ES-I3 (cell line): Measurements from ENCODE around the gene ABHD3.
"Not testable (repeated sequence)": the region's sequence is repeated elsewhere in the genome, so short reads cannot be mapped to it uniquely, and the experiment has no call there.

Experiments used
- H3K36me3 ChIP-seq: 2 replicates; pipeline ENCODE4 v1.6.1; 2013; ENCODE audit warnings: mild to moderate bottlenecking, low read length, control low read depth, moderate library complexity; ENCODE audit not compliant: insufficient read depth
- H3K4me1 ChIP-seq: 2 replicates; pipeline ENCODE4 v1.6.1; 2013; ENCODE audit warnings: mild to moderate bottlenecking, control low read depth, low read length; ENCODE audit not compliant: insufficient read depth
- H3K9ac ChIP-seq: 2 replicates; pipeline ENCODE4 v1.6.1; 2013; ENCODE audit warnings: low read depth, mild to moderate bottlenecking, low read length, moderate library complexity
- H3K9me3 ChIP-seq: 2 replicates; pipeline ENCODE4 v1.6.1; 2013; ENCODE audit warnings: mild to moderate bottlenecking, low read length, moderate library complexity; ENCODE audit not compliant: control insufficient read depth, insufficient read depth

The ABHD3 gene

DNA sequence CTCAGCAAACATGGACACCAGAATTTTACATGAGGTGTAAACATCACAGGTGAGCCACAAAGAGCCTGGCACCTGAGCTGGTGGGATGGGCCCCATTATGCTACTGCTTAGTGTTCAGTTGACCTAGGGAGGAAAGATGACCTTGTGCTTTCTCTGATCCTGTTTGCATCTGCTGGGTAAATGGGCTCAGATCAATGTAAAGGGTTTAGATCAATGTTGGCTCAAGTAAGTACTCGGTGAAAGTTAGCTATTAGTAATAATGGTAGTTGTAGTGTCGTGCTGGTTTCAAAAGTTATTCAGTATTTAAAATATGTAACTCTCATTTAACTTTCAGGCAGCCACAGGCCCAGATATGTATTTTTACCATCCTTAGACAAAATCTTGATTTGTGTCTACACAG is 19.8 kb downstream of the ABHD3 start:
- Histone ChIP-seq H3K36me3 (no peaks in the 10 kb centered on the region), H3K4me1 (peaks cover 10% of the 10 kb centered on the region), H3K9ac (no peak overlapping the region), H3K9me3 (no peaks in the 10 kb centered on the region)

DNA sequence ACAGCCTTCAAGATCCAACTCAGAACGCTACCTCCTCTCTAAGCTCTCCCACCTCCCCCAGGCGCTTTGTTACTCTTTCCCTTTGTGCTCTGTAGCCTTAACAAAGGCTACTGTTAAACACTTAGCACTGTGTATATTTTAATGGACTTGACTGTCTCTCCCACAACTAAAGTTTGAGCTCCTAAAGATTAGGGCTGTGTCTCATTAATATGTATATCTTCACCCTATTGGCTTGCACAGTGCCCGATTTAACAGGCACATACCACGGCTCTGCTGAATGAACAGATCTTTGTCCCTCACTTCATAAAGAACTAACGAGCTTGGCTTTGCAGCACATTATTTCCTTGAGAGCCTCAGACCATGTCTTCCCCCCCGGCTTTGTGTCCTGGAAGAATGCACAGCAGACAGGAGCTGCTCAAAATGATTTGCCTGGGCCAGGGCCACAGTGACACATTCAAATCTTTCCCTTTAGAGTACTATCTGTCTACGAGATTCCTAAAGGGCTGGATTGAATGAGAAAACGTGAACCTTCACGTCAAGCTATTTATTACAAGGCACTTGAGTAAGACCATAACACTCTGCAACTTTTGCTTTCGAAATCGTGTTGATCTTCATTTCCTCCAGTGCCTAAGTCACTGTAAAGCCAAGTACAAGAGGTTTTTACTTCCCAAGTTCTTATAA is 22.1 kb downstream of the ABHD3 start:
- Histone ChIP-seq H3K9me3 (no peaks in the 10 kb centered on the region), H3K9ac (no peak overlapping the region), H3K36me3 (no peaks in the 10 kb centered on the region), H3K4me1 (peaks cover 10% of the 10 kb centered on the region)

DNA sequence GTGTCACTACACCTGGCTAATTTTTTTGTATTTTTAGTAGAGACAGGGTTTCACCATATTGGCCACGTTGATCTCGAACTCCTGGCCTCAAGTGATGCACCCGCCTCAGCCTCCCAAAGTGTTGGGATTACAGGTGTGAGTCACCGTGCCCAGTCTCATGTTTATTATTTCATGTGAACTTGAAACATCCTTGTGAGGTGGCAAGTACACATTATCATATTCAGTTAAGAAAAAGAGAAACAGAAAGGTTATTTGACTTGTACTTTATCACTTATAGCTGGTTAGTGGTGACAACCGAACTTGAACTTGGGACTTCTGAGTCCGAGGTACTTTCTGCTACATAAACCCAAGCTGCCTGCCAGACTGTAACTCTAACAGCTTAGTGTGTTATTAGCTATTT is 24.4 kb downstream of the ABHD3 start:
- H3K9ac ChIP-seq: no peak overlapping the region
- no peaks in the 10 kb centered on the region for H3K36me3 ChIP-seq
- no peaks in the 10 kb centered on the region for H3K9me3 ChIP-seq
- peaks cover 17% of the 10 kb centered on the region for H3K4me1 ChIP-seq

DNA sequence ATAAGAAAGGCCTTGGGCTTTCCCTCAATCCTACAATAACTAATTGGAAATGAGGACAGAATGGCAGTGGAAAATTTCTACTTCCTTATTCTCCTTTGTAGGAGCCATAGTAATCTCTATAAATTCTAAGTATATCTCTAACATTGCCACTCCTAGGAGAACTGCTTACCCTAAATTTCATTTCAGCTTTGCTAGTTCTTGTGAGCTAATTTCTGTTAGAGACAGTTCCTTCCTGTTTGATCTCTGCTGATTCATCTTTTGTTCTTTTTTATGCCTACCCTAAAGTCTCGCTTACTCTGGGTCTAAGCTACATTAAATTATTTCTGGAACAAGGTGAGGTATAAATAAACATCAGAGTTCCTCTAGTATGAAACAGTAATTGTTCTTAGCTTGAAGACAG is 25.7 kb downstream of the ABHD3 start:
- H3K36me3 ChIP-seq: no peaks in the 10 kb centered on the region

DNA sequence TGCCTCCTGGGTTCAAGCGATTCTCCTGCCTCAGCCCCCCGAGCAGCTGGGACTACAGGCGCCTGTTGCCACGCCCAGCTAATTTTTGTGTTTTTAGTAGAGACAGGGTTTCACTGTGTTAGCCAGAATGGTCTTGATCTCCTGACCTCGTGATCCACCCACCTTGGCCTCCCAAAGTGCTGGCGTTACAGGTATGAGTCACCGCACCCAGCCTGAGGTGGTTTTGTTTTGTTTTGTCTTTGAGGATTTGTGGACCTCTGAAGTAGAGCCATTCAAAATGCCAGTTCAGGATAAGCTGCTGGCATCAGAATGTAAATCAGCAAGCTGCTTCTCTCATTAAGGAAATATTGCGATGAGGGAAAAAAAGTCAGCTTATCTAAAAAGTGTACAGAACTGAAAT is 29.2 kb downstream of the ABHD3 start:
- not testable (repeated sequence) for H3K4me1 ChIP-seq, H3K9ac ChIP-seq, H3K9me3 ChIP-seq, H3K36me3 ChIP-seq

More for the DNA sequence above, 25.7 kb downstream of the ABHD3 start:
- H3K9me3 ChIP-seq: no peaks in the 10 kb centered on the region
- H3K9ac ChIP-seq: no peak overlapping the region
- H3K4me1 ChIP-seq: peaks cover 17% of the 10 kb centered on the region

DNA sequence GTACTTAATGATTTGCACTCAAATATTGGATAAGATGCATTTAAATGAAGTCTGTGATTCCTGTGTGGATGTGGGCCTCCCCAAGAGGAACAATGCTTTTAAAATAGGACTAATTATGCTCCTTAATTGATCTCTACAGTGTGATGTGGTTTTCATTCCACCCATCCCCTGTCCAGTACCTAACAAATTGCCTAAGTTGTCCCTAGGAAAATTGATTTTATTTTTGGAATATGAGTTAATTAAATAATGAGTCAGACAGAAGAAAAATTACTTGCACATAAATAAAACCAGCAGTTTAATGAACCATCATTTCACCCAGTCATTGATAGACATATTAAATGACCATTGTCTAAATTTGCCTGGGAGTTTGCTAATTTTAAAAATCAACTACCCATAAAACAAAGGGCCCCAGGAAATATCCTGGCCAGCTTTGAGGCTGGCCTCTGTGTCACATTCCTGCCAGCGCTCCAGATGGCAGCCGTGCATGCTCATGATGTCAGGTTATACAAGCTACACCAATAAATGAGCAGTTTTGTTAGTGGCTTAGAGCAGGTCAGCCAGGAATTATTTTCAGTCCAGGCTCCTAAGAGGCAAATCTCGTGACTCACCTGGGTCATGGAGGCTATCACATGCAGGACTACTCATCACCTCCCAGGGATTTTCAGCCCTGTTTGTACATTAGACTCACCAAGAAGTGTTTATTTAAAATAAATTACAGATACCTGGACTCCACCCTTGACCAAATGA is 31.9 kb downstream of the ABHD3 start:
- peaks cover 11% of the 10 kb centered on the region for H3K4me1 ChIP-seq
- H3K9me3 ChIP-seq: no peaks in the 10 kb centered on the region
- no peaks in the 10 kb centered on the region for H3K36me3 ChIP-seq
- no peak overlapping the region for H3K9ac ChIP-seq

DNA sequence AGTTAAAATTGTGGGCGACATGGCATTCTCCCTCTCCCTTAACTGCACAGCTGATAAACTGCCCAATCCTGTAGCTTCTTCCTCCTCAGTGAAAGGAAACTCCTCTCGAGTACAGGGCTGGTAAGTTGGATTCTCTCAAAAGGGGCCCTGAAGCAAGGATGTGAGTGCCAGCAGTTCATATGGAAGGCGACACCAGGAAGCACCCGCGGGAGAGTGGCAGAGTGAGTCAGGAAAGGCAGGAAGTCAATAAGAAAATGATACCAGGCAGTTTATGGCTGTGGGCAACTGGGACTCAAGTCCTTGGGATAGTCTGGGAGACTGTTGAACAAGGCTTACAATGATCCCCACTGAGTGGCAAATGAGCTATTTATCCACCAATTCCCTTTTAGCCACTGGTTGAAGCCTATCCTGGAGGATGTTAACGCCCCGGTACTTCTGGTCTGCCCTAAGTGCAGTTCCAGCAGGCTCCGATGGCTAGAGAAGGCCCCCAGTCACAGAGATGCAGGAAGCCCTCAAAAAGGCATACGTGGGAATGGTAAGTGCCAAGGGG is 34.8 kb downstream of the ABHD3 start:
- Histone ChIP-seq H3K9me3 (no peaks in the 10 kb centered on the region), H3K9ac (no peak overlapping the region), H3K4me1 (0 out of 2 replicates have a peak, but pooled peaks cover 4% of the 10 kb centered on the region), H3K36me3 (no peaks in the 10 kb centered on the region)

DNA sequence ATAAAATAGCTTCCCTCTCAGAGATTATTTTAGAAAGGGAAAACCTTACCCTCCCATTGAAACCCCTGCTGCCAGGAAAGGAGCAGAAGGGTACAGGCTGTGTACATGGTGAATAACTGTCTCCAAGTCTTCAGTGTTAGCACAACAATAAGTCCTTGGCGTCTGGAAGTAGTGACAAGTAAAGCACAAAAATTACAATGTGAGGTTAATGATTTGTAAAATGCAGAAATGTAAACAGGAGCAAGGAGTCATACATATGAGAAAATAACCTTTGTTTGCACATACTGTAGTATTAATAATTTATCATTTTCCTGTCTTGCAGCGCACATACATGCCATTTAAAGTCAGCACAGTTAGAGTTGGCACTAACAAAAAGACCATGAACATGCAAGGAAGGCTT is 40.5 kb downstream of the ABHD3 start:
- Histone ChIP-seq H3K36me3 (no peaks in the 10 kb centered on the region), H3K9ac (no peak overlapping the region), H3K4me1 (no peaks in the 10 kb centered on the region), H3K9me3 (no peaks in the 10 kb centered on the region)

DNA sequence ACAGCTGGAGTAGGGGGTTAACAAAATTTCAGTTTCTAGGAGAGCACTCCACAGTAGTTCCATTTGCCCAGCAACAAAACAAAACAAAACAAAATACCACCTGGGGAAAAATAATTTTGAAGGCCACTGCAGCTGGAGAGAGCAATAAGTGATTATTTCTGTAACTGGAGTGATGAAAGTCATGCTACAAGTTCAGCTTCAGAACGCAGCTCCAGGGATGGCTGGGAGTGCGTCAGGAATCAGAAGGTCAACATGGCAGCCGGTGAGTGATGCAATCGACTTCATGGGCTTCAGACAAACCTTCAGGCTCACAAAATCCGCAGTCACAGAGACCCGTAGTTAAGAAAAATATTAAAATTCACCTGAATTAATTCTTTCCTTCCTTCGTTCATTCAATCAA is 41.0 kb downstream of the ABHD3 start:
- no peaks in the 10 kb centered on the region for H3K9me3 ChIP-seq

DNA sequence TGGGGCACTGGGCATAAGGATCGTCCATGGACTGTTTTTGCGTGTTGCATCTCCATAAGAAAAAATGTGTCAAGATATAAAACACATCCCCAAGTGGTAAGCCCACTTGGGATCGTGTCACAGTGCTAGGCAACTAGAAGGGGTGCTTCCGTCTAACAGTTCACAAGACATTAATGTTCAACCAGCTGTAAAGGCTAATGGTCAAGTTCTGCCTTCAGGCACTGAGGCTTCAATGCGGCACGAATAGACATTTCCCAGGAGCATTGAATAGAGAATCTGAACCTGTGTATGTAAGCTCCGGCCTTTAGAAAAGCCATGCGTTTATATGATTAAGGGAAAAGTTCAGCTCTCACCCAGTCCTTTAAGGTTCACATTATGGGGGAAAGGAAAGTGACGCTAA is 42.0 kb downstream of the ABHD3 start:
- no peaks in the 10 kb centered on the region for H3K9me3 ChIP-seq
- no peaks in the 10 kb centered on the region for H3K36me3 ChIP-seq
- no peak overlapping the region for H3K9ac ChIP-seq
- no peaks in the 10 kb centered on the region for H3K4me1 ChIP-seq

More for the DNA sequence above, 41.0 kb downstream of the ABHD3 start:
- H3K4me1 ChIP-seq: no peaks in the 10 kb centered on the region
- H3K9ac ChIP-seq: no peak overlapping the region
- H3K36me3 ChIP-seq: no peaks in the 10 kb centered on the region

DNA sequence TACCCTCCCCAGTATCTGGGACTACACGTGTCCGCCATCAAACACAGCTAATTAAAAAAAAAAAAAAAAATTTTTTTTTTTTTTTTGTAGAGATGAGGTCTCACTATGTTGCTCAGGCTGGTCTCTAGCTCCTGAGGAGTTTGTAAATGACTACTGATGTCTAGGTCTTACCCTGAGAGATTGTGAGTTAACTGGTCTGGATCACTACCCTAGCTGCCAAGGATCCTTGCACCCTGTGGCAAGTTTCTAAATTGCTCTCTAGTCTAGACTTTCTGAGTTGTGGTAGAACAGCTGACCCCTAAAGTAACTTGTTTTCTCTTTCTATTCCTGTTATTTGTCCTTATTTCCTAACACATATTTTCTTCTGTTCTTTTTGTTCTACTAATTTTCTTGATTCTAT is 44.5 kb downstream of the ABHD3 start:
- Histone ChIP-seq H3K4me1 (no peaks in the 10 kb centered on the region), H3K9ac (no peak overlapping the region), H3K36me3 (no peaks in the 10 kb centered on the region), H3K9me3 (no peaks in the 10 kb centered on the region)

DNA sequence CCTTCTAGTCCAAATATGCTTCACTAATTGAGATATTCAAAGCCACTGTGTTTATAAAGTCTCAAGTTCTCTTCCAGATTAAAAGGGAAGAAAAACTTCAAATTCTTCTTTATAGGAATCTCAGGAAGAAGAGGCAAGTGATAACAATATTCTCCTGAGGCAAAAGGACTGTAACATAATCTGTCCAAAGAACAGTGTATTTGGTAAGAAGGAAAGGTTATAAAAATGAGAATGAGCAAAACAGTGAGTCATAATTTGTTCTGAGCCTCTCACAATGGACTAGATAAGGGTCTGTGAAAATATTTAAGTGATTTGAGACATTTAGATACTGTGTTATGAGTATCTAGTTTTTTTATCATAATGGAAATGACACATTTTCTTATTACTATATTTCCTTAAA is 48.2 kb downstream of the ABHD3 start:
- no peaks in the 10 kb centered on the region for H3K9me3 ChIP-seq
- no peaks in the 10 kb centered on the region for H3K36me3 ChIP-seq
- no peaks in the 10 kb centered on the region for H3K4me1 ChIP-seq
- H3K9ac ChIP-seq: no peak overlapping the region

DNA sequence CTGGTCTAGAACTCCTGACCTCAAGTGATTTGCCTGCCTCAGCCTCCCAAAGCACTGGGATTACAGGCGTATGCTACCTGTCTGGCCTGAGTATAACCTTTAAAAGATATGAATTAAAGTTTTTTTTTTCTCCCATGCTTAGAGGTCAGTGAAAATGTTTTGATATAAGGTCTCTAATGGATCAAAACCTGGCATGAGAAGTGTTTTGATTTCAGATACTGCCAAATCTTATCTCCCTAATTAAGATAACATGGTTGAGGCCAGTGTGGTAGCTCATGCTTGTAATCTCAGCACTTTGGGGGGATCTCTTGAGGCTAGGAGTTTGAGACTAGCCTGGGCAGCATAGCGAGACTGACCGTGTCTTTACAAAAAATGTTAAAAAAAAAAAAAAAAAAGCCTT is 51.2 kb downstream of the ABHD3 start:
- no peaks in the 10 kb centered on the region for H3K4me1 ChIP-seq
- H3K9me3 ChIP-seq: no peaks in the 10 kb centered on the region
- no peaks in the 10 kb centered on the region for H3K36me3 ChIP-seq
- no peak overlapping the region for H3K9ac ChIP-seq

DNA sequence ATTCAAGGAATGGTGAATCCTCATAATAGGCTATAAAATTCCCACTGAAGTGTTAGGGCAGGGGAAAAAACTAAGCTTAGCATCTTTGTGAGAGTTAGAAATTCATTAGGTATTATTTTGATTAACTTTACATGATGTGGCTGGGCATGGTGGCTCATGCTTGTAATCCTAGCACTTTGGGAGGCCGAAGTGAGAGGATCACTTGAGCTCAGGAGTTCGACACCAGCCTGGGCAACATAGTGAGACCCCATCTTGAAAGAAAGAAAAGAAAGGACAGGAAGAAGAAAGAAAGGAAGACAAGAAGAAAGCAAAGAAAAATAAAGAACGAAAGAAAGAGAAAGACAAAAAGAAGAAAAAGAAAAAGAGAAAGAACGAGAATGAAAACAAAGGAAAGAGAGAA is 52.5 kb downstream of the ABHD3 start:
- Histone ChIP-seq H3K4me1 (no peaks in the 10 kb centered on the region), H3K9ac (no peak overlapping the region), H3K36me3 (no peaks in the 10 kb centered on the region), H3K9me3 (no peaks in the 10 kb centered on the region)

DNA sequence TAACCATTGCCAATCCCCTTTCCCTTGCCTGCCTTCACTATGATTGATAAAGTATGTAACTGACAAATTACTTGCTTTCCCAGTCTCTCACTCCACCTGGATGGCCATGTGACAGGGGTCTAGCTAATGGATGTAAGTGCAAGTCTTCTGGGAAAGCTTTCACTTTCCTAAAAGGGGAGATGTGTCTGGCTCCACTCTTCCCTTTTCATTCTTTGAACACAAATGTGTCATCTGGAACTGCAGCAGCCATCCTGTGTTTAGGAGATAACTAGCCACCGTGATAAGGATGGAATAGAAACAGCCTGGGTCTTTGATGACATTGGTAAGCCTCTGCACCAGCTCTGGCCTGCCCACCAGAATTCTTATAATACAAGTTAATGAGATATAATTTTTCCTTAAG is 54.3 kb downstream of the ABHD3 start:
- no peaks in the 10 kb centered on the region for H3K9me3 ChIP-seq
- H3K36me3 ChIP-seq: no peaks in the 10 kb centered on the region
- H3K4me1 ChIP-seq: no peaks in the 10 kb centered on the region
- no peak overlapping the region for H3K9ac ChIP-seq
